Measurements from ENCODE around the gene ATXN1. TPM values are rescaled to one million over a fixed set of nuclear protein-coding genes. Genes with fewer than 3 reads are reported as not detected.

ATXN1 gene
- total and polyA plus RNA-seq, 2 of the 8 experiments (the other 6 are each of a cell fraction or from before 2014, with no cell fraction given): 1.6 to 4.0 TPM

DNA sequence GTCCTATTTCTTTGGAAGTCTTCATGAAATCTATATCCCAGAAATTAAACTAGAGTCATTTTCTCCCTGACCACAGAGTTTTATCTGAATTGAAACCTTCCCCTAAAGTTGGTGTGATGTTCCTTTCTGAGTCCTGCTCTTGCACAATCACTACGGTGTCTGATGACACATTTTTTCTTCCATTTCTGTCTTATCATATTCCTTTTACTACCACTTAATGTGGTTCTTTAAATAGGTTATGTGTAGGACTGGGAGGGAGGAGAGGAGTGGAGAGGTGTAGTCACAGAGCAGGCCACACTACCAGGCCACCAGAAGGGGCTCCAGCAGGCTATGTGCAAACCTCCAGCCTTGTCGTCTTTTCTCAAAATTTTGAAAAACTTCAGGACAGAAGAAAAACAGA is 39.7 kb upstream of the ATXN1 start:
- no peaks in the 10 kb centered on the region for H3K79me1 ChIP-seq (ENCODE audit: low read depth, low read length)

More for the DNA sequence above, 39.7 kb upstream of the ATXN1 start:
- CTCF ChIA-PET (ENCODE audit: partially characterized antibody): interaction anchor here (0.6 to 2.7 kb wide), 7 partner anchors 18 to 286 kb away, joined by 3 to 9 read pairs (median 3); no protein-coding TSS in a partner anchor
- Histone ChIP-seq H3K23ac (ENCODE audit: insufficient read length) (no peak overlapping the region), H3K4ac (replicated peaks; ENCODE audit: insufficient read length, low read depth, low read length) (no peak overlapping the region), H2BK20ac (ENCODE audit: low read length) (no peak overlapping the region), H3K4me3 (ENCODE audit: extremely low read depth in 1 of 4, insufficient read depth in 2 of 4, low read depth in 3 of 4, low read length in 4 of 4) (no peak overlapping the region), H4K5ac (ENCODE audit: insufficient read length, low read depth, low read length) (no peak overlapping the region), H3K9me3 (ENCODE audit: insufficient read depth in 2 of 2, low read depth in 1 of 2, low read length in 1 of 2) (no peaks in the 10 kb centered on the region), H4K20me1 (replicated peaks in 1 of 2; ENCODE audit: control insufficient read depth in 1 of 2, insufficient read depth in 2 of 2, low read length in 2 of 2) (no peaks in the 10 kb centered on the region), H3K23me2 (ENCODE audit: low read depth, low read length) (peaks cover 2% of the 10 kb centered on the region; the same call in 1 of the 2 replicates), H3K18ac (ENCODE audit: extremely low read depth, low read length) (no peak overlapping the region), H3K56ac (replicated peaks; ENCODE audit: insufficient read length, low read depth, low read length) (no peak overlapping the region), H2AFZ (ENCODE audit: low read length) (no peak overlapping the region), H3K4me1 (replicated peaks in 1 of 4; ENCODE audit: control insufficient read depth in 3 of 4, insufficient read depth in 4 of 4, low read length in 3 of 4) (peaks cover 7 to 24% (median 16%) of the 10 kb centered on the region in 4 experiments), H3K79me2 (ENCODE audit: control insufficient read depth in 1 of 2, insufficient read depth in 2 of 2, low read length in 2 of 2) (no peaks in the 10 kb centered on the region), H4K91ac (replicated peaks; ENCODE audit: insufficient read length, low read length) (no peak overlapping the region), H2BK120ac (replicated peaks; ENCODE audit: low read depth, low read length) (no peak overlapping the region), H3K14ac (ENCODE audit: insufficient read length) (no peak overlapping the region), H3K36me3 (ENCODE audit: control insufficient read depth in 2 of 4, insufficient read depth in 4 of 4, low read length in 3 of 4) (no peaks in the 10 kb centered on the region), H4K8ac (ENCODE audit: extremely low read depth, insufficient read depth, low read length) (no peak overlapping the region), H3K27ac (ENCODE audit: low read depth, low read length) (no peak overlapping the region), H2BK5ac (ENCODE audit: low read depth, low read length) (no peak overlapping the region), H2AK5ac (ENCODE audit: low read depth, low read length) (no peak overlapping the region), H3K27me3 (replicated peaks in 1 of 4; ENCODE audit: control insufficient read depth in 3 of 4, extremely low read depth in 1 of 4, insufficient read depth in 3 of 4, low read length in 3 of 4) (no peaks in the 10 kb centered on the region), H2BK12ac (ENCODE audit: low read depth, low read length) (no peak overlapping the region), H3K4me2 (ENCODE audit: insufficient read depth in 1 of 2, low read depth in 2 of 2, low read length in 2 of 2) (no peak overlapping the region), H3K9ac (replicated peaks in 1 of 4; ENCODE audit: extremely low read depth in 1 of 4, low read depth in 3 of 4, low read length in 3 of 4) (no peak overlapping the region), H2BK15ac (ENCODE audit: low read length) (no peak overlapping the region)
- TF ChIP-seq, protein P1, sequence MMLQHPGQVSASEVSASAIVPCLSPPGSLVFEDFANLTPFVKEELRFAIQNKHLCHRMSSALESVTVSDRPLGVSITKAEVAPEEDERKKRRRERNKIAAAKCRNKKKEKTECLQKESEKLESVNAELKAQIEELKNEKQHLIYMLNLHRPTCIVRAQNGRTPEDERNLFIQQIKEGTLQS (IDR thresholded peaks at IDR 0.05; ENCODE audit: insufficient read depth, low read depth, low read length): no peak
- TF ChIP-seq SAP30 (IDR thresholded peaks at IDR 0.05; ENCODE audit: insufficient read depth, insufficient replicate concordance, low read length) (no peak), SP2 (IDR thresholded peaks at IDR 0.05; ENCODE audit: low read length) (no peak), CEBPB (IDR thresholded peaks at IDR 0.05; ENCODE audit: low read depth, low read length) (peak; percentile 23; the same call in 1 of the 2 replicates), POLR2AphosphoS5 (IDR thresholded peaks at IDR 0.05; ENCODE audit: low read depth, low read length) (no peak)
- DNase-seq (ENCODE audit: low read depth in 1 of 2, low spot score in 2 of 2) (no peak), FAIRE-seq (no peak)
- 94% methylated on average over 2 of the region's 2 CpGs; no CpG with 5 or more reads in 1 of the 2 experiments for WGBS, 2 experiments (ENCODE audit: extremely low coverage in 1 of 2, insufficient coverage in 1 of 2, insufficient read length in 1 of 2, insufficient replicate concordance in 2 of 2, low coverage in 1 of 2, low lambda C conversion rate in 2 of 2, missing lambda C conversion rate in 1 of 2)
- POLR2A ChIA-PET (ENCODE audit: partially characterized antibody): no interaction called here
